Effector CD8-positive, alpha-beta T cell (primary cell): ENCODE data around the gene HTN3.
"Not testable (repeated sequence)": the region's sequence is repeated elsewhere in the genome, so short reads cannot be mapped to it uniquely, and the experiment has no call there.

Experiments used
- DNase-seq: peaks from one replicate; lab custom pipeline; 2025; lab: John Stamatoyannopoulos, UW
- total RNA-seq, 4 experiments: gene quantifications; one replicate each; lab custom pipeline; 2026; lab: John Stamatoyannopoulos, UW

HTN3 gene
- 0 reads per million in 4 experiments for total RNA-seq

DNA sequence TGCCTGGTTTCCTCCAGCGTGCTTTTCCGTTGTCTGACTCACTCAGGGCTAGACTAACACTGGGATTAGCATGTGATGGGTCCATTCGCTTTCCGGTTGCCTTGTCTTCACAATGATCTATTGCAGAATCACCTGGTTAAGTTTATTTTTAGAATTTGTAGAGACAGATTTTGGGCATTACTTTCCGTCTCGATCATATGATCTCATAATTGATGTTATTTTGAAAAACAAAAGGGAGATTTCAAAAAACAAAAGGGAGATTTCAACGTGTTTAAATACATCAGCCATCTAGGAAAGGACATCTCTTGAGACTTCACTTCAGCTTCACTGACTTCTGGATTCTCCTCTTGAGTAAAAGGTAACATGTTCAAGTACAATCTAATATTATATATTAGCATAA, at the start of gene HTN3:
TSS of gene HTN3 (plus strand) at position 301 of the 400 bp plus-strand sequence. CDS start 2,282 bp downstream, outside the sequence.
- not testable (repeated sequence) for DNase-seq

DNA sequence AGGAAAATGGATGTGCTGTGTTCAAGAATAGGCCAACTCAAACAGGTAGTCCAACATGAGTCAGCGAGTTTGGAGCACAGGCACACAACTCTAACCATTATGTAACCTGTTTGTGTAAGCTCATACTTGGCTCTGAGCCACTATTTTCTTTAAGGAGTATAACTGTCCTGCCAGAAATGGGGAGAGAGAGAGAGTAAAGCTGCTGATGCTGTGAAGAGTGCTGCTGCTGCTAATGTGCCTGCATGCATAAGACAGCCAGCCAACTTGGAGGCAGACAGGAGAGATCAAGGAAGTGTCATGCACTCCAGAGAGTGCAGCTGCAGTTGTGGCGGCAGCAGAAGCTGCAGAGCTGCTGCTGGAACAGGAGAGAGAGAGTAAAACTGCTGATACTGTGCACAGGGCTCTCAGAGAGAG, 44.2 kb upstream of the HTN3 start:
- no peak for DNase-seq

DNA sequence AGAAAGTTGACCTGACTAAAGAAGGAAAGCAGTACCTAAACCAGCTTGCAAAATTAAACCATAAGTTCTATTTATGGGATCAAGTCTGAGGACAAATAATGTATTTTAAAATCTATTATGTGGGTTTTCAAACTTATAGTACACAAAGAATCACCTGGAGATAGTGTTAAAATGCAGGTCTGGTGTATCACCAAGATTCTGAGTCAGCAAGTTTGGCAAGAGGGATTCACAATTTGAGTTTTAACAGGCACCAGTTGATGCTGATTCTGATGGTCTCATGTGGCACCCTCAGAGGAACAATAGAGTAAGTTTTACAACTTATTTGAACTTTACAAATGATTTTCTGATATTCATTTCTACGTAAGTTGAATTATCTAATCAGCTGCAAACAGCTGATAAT, 41.6 kb upstream of the HTN3 start:
- no peak for DNase-seq

DNA sequence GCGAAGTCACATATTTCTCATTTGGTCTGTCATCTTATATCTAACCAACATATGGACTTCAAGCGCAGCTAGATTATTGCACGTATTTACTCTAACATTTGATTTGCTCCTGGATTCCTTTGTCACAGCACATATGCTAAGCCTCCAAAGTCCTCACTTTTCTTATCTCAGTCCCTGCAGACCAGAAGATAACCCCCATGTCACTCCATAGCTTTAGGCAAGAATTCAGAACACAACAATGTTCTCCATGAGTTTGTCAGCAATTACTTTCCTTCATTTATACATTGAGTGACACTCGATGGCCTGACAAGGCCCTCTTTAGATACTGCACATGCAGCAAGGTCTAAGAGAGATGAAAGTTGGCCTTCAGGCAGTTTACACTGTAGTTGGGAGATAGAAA, 37.2 kb upstream of the HTN3 start:
- no peak for DNase-seq

DNA sequence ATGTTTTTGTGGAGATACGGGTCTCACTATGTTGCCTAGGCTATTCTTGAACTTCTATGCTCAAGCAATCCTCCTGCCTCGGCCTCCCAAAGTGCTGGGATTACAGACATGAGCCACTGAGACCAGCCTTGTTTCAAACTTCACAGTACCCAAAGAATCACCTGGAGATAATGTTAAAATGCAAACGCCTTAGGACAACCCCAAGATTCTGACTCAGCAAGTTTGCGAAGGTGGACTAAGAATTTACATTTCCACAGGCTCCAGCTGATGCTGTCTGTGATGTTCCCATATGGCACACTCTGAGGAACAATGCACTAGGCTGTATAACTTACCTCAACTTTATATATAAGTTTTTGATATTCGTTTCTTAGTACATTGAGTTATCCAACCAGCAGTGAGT, 33.5 kb upstream of the HTN3 start:
- DNase-seq = no peak

DNA sequence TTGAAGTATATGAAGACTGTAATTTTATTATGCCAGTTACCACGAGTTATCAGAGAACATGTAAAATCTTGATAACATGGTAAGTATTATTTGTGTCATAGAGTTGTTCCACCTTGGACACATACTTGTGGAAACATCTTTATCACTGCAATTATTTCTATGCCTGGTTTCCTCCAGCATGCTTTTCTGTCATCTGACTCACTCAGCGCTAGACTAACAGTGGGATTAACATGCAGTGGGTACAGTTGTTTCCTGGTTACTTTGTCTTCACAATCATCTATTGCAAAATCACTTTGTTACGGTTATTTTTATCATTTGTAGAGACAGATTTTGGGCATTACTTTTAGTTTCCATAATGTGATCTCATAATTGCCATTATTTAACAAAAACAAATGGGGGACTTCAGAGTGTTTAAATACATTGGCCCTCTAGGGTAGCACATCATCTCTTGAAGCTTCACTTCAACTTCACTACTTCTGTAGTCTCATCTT, 32.7 kb upstream of the HTN3 start, which contains the start of gene STATH:
TSS of gene STATH (plus strand) at position 441 of the 491 bp plus-strand sequence. CDS start 2,472 bp downstream, outside the sequence.
- no peak for DNase-seq

DNA sequence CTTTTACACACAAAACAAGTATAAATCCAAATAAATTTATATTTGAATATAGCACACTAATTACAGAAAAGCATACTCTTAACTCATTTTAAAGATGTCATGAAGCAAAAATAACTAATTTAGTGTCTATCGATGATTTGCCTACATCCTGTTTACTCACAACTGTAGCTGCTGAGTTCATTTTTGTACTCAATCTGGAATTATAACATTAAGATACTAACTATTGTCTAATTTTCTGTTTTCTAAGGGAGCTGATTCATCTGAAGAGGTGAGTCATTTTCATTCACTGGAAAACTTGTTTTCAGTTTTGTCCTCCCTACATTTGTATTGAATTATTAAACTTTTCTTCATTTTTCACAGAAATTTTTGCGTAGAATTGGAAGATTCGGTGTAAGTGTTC, 28.8 kb upstream of the HTN3 start:
- no peak for DNase-seq

DNA sequence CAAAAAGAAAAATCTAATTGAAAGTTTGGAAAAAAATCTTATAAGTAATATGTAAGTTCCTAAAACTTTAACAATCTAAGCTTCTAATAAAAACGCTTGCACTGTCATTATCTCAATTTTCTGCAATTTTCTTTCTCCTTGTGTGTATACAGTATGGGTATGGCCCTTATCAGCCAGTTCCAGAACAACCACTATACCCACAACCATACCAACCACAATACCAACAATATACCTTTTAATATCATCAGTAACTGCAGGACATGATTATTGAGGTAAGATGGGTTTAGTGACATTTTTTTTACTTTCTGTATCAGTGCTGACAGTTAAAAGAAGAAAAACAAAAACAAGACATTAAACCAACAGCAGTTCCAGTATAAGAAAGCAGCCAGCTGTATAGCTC, 27.5 kb upstream of the HTN3 start:
- no peak for DNase-seq

DNA sequence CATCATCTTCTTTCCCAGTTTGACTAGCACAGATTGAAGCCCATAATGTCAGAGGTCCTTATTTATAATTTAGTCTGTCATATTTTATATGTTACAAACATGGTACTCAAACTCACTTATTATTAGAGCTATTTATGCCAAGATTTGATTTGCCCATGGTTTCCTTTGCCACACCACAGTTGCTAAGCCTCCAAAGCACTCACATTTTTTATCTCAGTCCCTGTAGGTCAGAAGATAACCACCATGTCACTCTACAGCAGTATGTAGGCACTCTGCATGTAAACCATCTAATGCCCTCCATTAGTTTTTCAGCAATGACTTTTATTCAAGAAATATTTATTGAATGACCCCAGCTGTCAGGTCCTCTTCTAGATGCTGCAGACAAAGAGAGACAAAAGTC, 25.8 kb upstream of the HTN3 start:
- DNase-seq = no peak

DNA sequence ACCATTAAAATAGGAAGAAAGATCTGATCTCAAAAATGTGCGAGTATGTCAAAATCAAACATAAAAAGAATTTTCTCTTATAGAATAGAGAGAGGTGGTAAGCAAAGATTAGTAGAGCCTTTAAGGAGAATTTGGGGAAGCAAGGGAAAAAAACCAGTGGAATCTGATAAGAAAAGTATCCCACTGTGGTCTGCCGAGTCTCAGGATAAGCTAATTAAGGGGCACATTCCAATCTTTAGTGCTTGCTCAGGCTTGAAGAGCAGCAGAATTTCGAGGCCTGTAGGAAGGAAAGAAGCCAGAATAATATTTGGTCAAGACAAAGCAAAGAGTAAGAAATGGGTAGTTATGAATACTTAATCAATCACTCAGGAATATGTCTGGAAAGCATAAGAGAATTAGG, 19.5 kb upstream of the HTN3 start:
- DNase-seq = no peak

DNA sequence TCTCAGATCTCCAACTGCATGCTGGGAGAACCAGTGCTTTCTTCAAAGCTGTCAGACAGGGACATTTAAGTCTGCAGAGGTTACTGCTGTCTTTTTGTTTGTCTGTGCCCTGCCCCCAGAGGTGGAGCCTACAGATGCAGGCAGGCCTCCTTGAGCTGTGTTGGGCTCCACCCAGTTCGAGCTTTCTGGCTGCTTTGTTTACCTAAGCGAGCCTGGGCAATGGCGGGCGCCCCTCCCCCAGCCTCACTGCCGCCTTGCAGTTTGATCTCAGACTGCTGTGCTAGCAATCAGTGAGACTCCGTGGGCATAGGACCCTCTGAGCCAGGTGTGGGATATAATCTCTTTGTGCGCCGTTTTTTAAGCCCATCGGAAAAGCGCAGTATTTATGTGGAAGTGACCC, 9.3 kb upstream of the HTN3 start:
- DNase-seq = not testable (repeated sequence)

DNA sequence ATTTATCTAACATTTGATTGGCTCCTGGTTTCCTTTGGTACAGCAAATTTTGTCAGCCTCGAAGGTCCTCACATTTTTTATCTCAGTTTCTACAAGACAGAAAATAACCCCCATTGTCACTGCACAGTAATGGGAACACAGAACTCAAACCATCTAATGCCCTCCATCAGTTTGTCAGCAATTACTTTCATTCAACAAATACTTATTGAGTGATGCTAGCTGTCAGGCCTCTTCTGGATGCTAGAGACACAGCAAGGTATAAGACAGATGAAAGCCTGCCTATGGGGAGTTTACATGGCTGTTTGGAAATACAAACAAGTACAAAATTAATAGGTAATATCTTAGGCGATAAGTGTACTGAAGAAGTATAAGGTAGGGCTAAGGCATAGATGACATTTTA, 5.0 kb upstream of the HTN3 start:
- no peak for DNase-seq

DNA sequence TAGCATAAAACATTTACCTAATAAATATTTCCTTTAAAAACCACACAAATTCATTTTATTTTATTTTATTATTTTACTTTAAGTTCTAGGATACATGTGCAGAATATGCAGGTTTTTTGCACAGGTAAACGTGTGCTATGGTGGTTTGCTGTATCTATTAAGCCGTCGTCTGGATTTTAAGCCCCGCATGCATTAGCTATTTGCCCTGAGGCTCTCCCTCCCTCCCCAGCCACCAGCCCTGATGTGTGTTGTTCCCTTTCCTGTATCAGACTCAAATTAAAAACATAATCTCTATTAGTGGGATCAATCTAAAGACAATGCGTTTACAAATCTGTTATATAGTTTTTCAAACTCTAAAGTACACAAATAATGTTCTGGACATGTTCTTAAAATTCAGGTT, 1.2 kb upstream of the HTN3 start:
- DNase-seq = no peak

DNA sequence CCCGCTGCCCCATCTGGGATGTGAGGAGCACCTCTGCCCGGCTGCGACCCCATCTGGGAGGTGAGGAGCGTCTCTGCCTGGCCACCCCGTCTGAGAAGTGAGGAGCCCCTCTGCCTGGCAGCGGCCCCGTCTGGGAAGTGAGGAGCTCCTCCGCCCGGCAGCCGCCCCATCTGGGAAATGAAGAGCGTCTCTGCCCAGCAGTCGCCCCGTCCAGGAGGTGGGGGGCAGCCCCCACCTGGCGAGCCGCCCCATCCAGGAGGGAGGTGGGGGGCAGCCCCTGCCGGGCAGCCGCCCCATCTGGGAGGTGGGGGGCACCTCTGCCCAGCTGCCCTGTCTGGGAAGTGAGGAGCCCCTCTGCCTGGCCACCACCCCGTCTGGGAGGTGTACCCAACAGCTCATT, 9.3 kb downstream of the HTN3 start:
- not testable (repeated sequence) for DNase-seq

DNA sequence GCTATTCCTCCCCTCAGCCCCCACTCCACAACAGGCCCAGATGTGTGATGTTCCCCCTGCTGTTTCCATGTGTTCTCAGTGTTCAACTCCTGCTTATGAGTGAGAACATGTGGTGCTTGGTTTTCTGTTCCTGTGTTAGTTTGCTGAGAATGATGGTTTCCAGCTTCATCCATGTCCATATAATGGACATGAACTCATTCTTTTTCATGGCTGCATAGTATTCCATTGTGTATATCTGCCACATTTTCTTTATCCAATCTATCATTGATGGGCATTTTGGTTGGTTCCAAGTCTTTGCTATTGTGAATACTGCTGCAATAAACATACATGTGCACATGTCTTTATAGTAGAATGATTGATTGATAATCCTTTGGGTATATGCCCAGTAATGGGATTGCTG, 11.7 kb downstream of the HTN3 start:
- DNase-seq = not testable (repeated sequence)

DNA sequence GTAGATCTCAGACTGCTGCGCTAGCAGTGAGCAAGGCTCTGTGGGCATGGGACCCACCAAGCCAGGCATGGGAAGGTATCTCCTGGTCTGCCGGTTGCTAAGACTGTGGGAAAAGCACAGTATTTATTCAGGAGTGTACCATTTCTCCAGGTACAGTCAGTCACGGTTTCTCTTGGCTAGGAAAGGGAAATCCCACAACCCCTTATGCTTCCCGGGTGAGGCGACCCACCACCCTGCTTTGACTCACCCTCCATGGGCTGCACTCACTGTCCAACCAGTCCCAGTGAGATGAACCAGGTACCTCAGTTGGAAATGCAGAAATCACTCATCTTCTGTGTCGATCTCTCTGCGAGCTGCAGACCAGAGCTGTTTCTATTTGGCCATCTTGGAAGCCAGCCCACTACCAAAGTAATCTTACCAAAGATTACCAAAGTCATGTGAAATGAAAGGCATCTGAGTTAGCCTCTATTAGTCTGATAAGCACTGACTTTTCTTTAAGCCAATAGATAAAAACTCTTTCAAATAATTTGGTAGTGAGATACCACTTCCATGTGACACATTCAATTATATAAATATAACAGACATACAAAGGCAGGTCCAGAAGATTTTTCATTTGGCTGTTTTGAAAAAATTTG, 13.5 kb downstream of the HTN3 start:
- DNase-seq = no peak

DNA sequence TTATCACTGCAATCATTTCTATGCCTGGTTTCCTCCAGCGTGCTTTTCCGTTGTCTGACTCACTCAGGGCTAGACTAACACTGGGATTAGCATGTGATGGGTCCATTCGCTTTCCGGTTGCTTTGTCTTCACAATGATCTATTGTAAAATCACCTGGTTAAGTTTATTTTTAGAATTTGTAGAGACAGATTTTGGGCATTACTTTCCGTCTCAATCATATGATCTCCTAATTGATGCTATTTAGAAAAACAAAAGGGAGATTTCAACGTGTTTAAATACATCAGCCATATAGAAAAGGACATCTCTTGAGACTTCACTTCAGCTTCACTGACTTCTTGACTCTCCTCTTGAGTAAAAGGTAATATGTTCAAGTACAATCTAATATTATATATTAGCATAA, 21.9 kb downstream of the HTN3 start, which contains the start of gene HTN1:
TSS of gene HTN1 (plus strand) at position 301 of the 400 bp plus-strand sequence. CDS start 2,639 bp downstream, outside the sequence.
- DNase-seq = not testable (repeated sequence)

DNA sequence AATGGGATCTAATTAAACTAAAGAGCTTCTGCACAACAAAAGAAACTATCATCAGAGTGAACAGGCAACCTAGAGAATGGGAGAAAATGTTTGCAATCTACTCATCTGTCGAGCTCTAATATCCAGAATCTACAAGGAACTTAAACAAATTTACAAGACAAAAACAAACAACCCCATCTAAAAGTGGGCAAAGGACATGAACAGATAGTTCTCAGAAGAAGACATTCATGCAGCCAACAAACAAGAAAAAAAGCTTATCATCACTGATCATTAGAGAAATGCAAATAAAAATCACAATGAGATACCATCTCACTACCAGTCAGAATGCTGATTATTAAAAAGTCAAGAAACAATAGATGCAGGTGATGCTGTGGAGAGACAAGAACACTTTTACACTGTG, 28.3 kb downstream of the HTN3 start:
- not testable (repeated sequence) for DNase-seq

DNA sequence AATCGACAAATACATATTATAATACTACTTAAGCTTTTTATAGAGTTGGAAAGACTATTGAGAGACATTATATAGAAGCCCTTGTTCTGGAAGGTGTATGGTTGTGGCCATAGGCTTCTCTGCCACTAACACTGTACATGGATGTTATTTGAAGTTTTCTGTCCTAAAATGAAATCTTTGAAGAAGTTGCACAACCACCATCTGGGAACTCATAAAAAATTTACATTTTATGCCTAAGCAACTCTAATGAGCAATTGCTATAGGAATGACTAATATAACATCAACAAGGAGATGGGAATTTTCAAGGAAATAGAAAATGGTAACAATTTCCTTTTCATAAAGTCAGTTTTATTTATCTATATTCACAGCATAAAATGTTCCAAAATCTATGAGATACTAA, 29.4 kb downstream of the HTN3 start:
- no peak for DNase-seq

DNA sequence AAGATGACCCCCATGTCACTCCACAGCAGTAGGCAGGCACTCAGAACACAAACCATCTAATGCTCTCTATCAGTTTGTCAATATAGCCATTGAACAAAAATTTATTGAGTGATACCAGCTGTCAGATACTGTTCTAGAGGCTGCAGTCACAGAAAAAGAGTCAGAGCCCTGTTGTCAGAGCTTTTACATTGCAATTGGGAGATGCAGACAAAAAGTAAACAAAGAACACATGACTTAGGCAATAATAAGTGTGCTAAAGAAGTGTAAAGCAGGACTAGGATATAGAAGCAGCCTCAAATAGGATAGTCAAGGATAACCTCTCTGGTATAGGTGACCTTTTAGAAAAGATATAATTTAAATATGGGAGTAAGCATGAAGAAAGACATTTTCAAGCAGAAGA, 30.9 kb downstream of the HTN3 start:
- no peak for DNase-seq

DNA sequence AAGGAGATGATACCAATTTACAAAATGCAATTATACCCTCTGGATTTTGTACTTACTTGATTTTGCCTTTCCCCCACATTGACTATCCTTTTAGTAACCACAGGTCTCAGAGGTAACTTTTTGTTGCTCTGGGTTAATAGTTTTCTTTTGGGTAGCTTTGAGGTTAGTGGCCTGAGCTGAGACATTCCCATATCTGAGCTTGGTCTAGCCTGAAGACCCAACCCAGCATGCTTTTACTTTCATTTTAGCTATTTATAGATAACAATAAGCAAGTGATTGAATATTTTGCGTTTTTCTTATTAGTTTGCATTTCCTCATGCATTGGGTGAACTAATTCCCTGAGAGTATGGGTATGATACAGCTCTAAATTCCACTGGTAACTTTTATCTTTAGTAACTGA, 33.7 kb downstream of the HTN3 start:
- no peak for DNase-seq

DNA sequence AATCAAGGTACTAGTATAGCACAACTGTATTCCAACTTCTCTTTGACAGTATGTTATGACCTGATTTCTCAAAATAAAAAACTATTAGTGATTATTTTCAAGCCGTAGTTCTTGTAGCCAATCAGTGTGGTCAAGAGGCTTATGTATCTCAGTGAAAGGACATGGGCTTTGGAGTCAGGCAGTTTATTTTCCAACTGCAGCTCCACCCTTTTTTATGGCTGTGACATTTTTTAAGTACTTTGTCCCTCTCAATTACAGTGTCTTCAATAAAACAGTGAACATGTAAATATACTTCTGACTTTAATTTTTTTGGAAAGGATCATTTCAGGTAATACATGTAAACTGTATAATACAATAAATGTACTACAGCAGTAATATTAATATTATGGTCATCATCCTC, 51.9 kb downstream of the HTN3 start:
- no peak for DNase-seq
